ENCODE results near the gene NECAP2. TPM values are rescaled to one million over a fixed set of nuclear protein-coding genes. Genes with fewer than 3 reads are reported as not detected.

NECAP2 gene
- total and polyA plus RNA-seq, 2 of the 4 experiments (the other 2 are of a cell fraction): 80.5 to 85.1 TPM

GRCh38 chr1:16445052-16445451 lies 4.5 kb downstream of the NECAP2 start:
- DNase-seq: no peak
- no peak overlapping the region for H2AK9ac ChIP-seq (replicated peaks; ENCODE audit: low read depth, low read length, poor library complexity)
- dilution Hi-C loops (cut with HindIII; ENCODE audit: low sequenced_read_pairs, unreplicated experiment) (no loop called here), in situ Hi-C loops (cut with MboI; ENCODE audit: low sequenced_read_pairs) (no loop called here), intact Hi-C loops (cut with micrococcal nuclease) (no loop called here)
- H3K4me3 ChIP-seq (ENCODE audit: insufficient read depth, low read depth, low read length): no peak overlapping the region
- peaks cover 39% of the 10 kb centered on the region; the same call in 1 of the 2 replicates for H4K20me1 ChIP-seq (ENCODE audit: insufficient read depth, low read length)
- peaks cover 9% of the 10 kb centered on the region; the same call in 1 of the 2 replicates for H3K9me1 ChIP-seq (ENCODE audit: insufficient read depth, low read length)
- no peak overlapping the region for H2AK5ac ChIP-seq (ENCODE audit: low read depth, low read length)
- no TSS peak for BruUV-seq (replicated peaks)
- 100% methylated on average over 2 of the region's 4 CpGs; no CpG with 5 or more reads in 1 of the 2 experiments for WGBS, 2 experiments (ENCODE audit: extremely low coverage in 2 of 2, insufficient read length in 1 of 2)
- H3K14ac ChIP-seq (replicated peaks; ENCODE audit: low read depth, low read length): no peak overlapping the region
- no peak overlapping the region for H2BK5ac ChIP-seq (ENCODE audit: low read depth, low read length, poor library complexity, severe bottlenecking)
- H3K4me1 ChIP-seq (ENCODE audit: control insufficient read depth, insufficient read depth, low read length): peaks cover 2% of the 10 kb centered on the region
- H3K56ac ChIP-seq (ENCODE audit: extremely low read depth, insufficient read depth, low read length): no peak overlapping the region
- no peak overlapping the region for H3K27ac ChIP-seq (ENCODE audit: insufficient read depth, low read length)
- H3K18ac ChIP-seq (ENCODE audit: low read depth, low read length): no peak overlapping the region
- TF ChIP-seq RAD21 (IDR thresholded peaks at IDR 0.05; ENCODE audit: low read length) (no peak), CHD1 (IDR thresholded peaks at IDR 0.05; ENCODE audit: low read depth, low read length) (no peak), MAZ (IDR thresholded peaks at IDR 0.05; ENCODE audit: borderline replicate concordance, low read depth, low read length) (no peak), ELK1 (IDR thresholded peaks at IDR 0.05; ENCODE audit: borderline replicate concordance, low read depth, low read length) (no peak), SMC3 (IDR thresholded peaks at IDR 0.05; ENCODE audit: low read depth, low read length) (no peak), RCOR1 (IDR thresholded peaks at IDR 0.05; ENCODE audit: insufficient replicate concordance, low read length) (no peak), BHLHE40 (IDR thresholded peaks at IDR 0.05; ENCODE audit: low read depth, low read length) (no peak), CEBPB (IDR thresholded peaks at IDR 0.05; ENCODE audit: low read depth, low read length) (no peak), NFE2L2 (IDR thresholded peaks at IDR 0.05; ENCODE audit: low read depth, low read length) (no peak), FOS (IDR thresholded peaks at IDR 0.05; ENCODE audit: low read depth, low read length) (no peak)
- CTCF ChIA-PET: no interaction called here
- H3K79me1 ChIP-seq (ENCODE audit: low read depth in 1 of 2, low read length in 2 of 2): peaks cover 32 to 88% of the 10 kb centered on the region in 2 experiments
- ATAC-seq (ENCODE audit: low read depth): no peak
- H2BK120ac ChIP-seq (ENCODE audit: low read depth, low read length): no peak overlapping the region
- no peak overlapping the region for H2BK15ac ChIP-seq (ENCODE audit: low read depth, low read length)
- H3K4ac ChIP-seq (ENCODE audit: low read depth, low read length): no peak overlapping the region
- no peak overlapping the region for H3K9ac ChIP-seq (ENCODE audit: low read depth, low read length)
- POLR2A ChIA-PET (ENCODE audit: unreplicated experiment): no interaction called here
- H3K27me3 ChIP-seq (ENCODE audit: control insufficient read depth, insufficient read depth, low read length): no peaks in the 10 kb centered on the region
- H3K23ac ChIP-seq (ENCODE audit: low read depth, low read length): no peak overlapping the region
- H4K8ac ChIP-seq (ENCODE audit: low read depth in 2 of 2, low read length in 2 of 2): no peak overlapping the region
- H4K91ac ChIP-seq (ENCODE audit: insufficient read depth, low read depth, low read length): no peak overlapping the region
- H2BK20ac ChIP-seq (ENCODE audit: low read depth, low read length): no peak overlapping the region
- peaks cover 54% of the 10 kb centered on the region for H3K36me3 ChIP-seq (ENCODE audit: control insufficient read depth, insufficient read depth, low read length)
- no peak overlapping the region for H2AFZ ChIP-seq (replicated peaks; ENCODE audit: low read length, poor library complexity)
- H3K9me3 ChIP-seq (ENCODE audit: control insufficient read depth, insufficient read depth, low read length): no peaks in the 10 kb centered on the region
- no peak overlapping the region for H3K4me2 ChIP-seq (ENCODE audit: low read depth, low read length)
- no peak overlapping the region for H4K5ac ChIP-seq (ENCODE audit: low read depth, low read length)
